HG03066 (cell line): ENCODE results near the gene KIF4B.
"Not testable (repeated sequence)": the region's sequence is repeated elsewhere in the genome, so short reads cannot be mapped to it uniquely, and the experiment has no call there.

ENCODE experiments used
- ATAC-seq: cut with Tn5 transposase; IDR thresholded peaks from one replicate; pipeline ENCODE4 v1.9.1; 2021; ENCODE audit warnings: low read depth; ENCODE audit not compliant: unreplicated experiment

KIF4B gene

GRCh38 chr5:155013526-155013925, at the start of gene KIF4B:
Gene KIF4B (plus strand): TSS chr5:155013755. CDS start chr5:155013860, 105 bp downstream.
- ATAC-seq = no peak

- ATAC-seq = no peak
Measured at GRCh38 chr5:154966081-154966841, 47.3 kb upstream of the KIF4B start.

- ATAC-seq = no peak
Measured at GRCh38 chr5:154966874-154967273, 46.7 kb upstream of the KIF4B start.

- ATAC-seq = no peak
Measured at GRCh38 chr5:154967421-154968024, 46.0 kb upstream of the KIF4B start.

- no peak for ATAC-seq
Measured at GRCh38 chr5:154968953-154969352, 44.6 kb upstream of the KIF4B start.

GRCh38 chr5:154970759-154971158, 42.8 kb upstream of the KIF4B start:
- no peak for ATAC-seq

- ATAC-seq = no peak
Measured at GRCh38 chr5:154971501-154971900, 42.1 kb upstream of the KIF4B start.

- no peak for ATAC-seq
Measured at GRCh38 chr5:154972476-154973080, 41.0 kb upstream of the KIF4B start.

- not testable (repeated sequence) for ATAC-seq
Measured at GRCh38 chr5:154976082-154976481, 37.5 kb upstream of the KIF4B start.

- ATAC-seq = no peak
Measured at GRCh38 chr5:154977409-154977808, 36.1 kb upstream of the KIF4B start.

GRCh38 chr5:154978294-154978693, 35.3 kb upstream of the KIF4B start:
- not testable (repeated sequence) for ATAC-seq

GRCh38 chr5:154984946-154985516, 28.5 kb upstream of the KIF4B start:
- ATAC-seq = no peak

- ATAC-seq = no peak
Measured at GRCh38 chr5:154986151-154986550, 27.4 kb upstream of the KIF4B start.

GRCh38 chr5:154989626-154990025, 23.9 kb upstream of the KIF4B start:
- no peak for ATAC-seq

- ATAC-seq = no peak
Measured at GRCh38 chr5:154993461-154993860, 20.1 kb upstream of the KIF4B start.

- ATAC-seq = no peak
Measured at GRCh38 chr5:154995679-154996078, 17.9 kb upstream of the KIF4B start.

- ATAC-seq = no peak
Measured at GRCh38 chr5:154997746-154998145, 15.8 kb upstream of the KIF4B start.

- no peak for ATAC-seq
Measured at GRCh38 chr5:154999865-155000264, 13.7 kb upstream of the KIF4B start.

- no peak for ATAC-seq
Measured at GRCh38 chr5:155001523-155001922, 12.0 kb upstream of the KIF4B start.

GRCh38 chr5:155002722-155003121, 10.8 kb upstream of the KIF4B start:
- not testable (repeated sequence) for ATAC-seq

GRCh38 chr5:155004138-155004744, 9.3 kb upstream of the KIF4B start:
- no peak for ATAC-seq
